GM12878 (cell line): Measurements from ENCODE around the gene RFT1. TPM values are rescaled to one million over a fixed set of nuclear protein-coding genes. Genes with fewer than 3 reads are reported as not detected.

ENCODE experiments used
- ATAC-seq: fragments of 200-7000 bp; cut with Tn5 transposase; 3 replicates; pipeline ENCODE4 v1.9.1; 2020; ENCODE audit warnings: mild to moderate bottlenecking, moderate library complexity
- BruUV-seq: library from RNA; stranded (reverse); fragments of 400-500 nt; replicated peaks from 2 replicates; lab custom pipeline; 2021; lab: Mats Ljungman, UMichigan
- CTCF ChIA-PET: fragments of 300-600 bp; sonication (Branson Sonifier 250); formaldehyde crosslinking; extraction: SDS; loops from one replicate; lab custom pipeline; 2021; ENCODE audit warnings: inconsistent platforms; lab: Yijun Ruan, JAX
- POLR2A ChIA-PET: fragments of 350-600 bp; formaldehyde crosslinking; extraction: SDS; loops from one replicate; lab custom pipeline; 2021; ENCODE audit warnings: inconsistent platforms; lab: Charles Lee
- RAD21 ChIA-PET: fragments of 300-600 bp; sonication (Branson Sonifier 250); formaldehyde crosslinking; loops from one replicate; lab custom pipeline; 2023; ENCODE audit warnings: antibody characterized with exemption; ENCODE audit not compliant: unreplicated experiment; lab: Charles Lee
- SMC1A ChIA-PET: fragments of 300-600 bp; sonication (Branson Sonifier 250); formaldehyde crosslinking; loops from one replicate; lab custom pipeline; 2023; ENCODE audit not compliant: unreplicated experiment, uncharacterized antibody; lab: Charles Lee
- DNase-seq: peaks from one replicate; pipeline ENCODE4 v3.0.0-alpha.2; 2011; ENCODE audit warnings: low read depth, low spot score
- FAIRE-seq: peaks from 3 replicates; lab custom pipeline; 2011; peaks lifted over from hg19 to GRCh38; lab: Jason Lieb, UNC
- H2AFZ ChIP-seq: 2 replicates; pipeline ENCODE4 v1.6.0; 2011; ENCODE audit warnings: low read depth, low read length, control low read depth; ENCODE audit not compliant: control insufficient read depth
- H3K27ac ChIP-seq: 2 replicates; pipeline ENCODE4 v1.5.1; 2011; ENCODE audit warnings: control low read depth; ENCODE audit not compliant: control insufficient read depth, insufficient read depth
- H3K27me3 ChIP-seq, 2 experiments: replicated peaks in 1 of 2; 2 replicates each; pipeline versions ENCODE4 v1.6.0 to v1.6.1; 2011; ENCODE audit warnings: low read length in 1 of 2; ENCODE audit not compliant: control insufficient read depth in 2 of 2, insufficient read depth in 2 of 2
- H3K36me3 ChIP-seq, 2 experiments: 2 replicates each; pipeline ENCODE4 v1.5.1; 2011; ENCODE audit warnings: low read length in 1 of 2; ENCODE audit not compliant: control insufficient read depth in 2 of 2, insufficient read depth in 2 of 2
- H3K4me1 ChIP-seq: 2 replicates; pipeline ENCODE4 v1.6.1; 2011; ENCODE audit warnings: mild to moderate bottlenecking, low read length, moderate library complexity, mixed read lengths; ENCODE audit not compliant: control insufficient read depth, insufficient read depth
- H3K4me2 ChIP-seq: 2 replicates; pipeline ENCODE4 v1.6.0; 2011; ENCODE audit warnings: control low read depth; ENCODE audit not compliant: control insufficient read depth, insufficient read depth
- H3K4me3 ChIP-seq: fragments of 200-600 bp; sonication (generic); 2 replicates; pipeline ENCODE4 v1.5.1; 2016
- H3K79me2 ChIP-seq: 2 replicates; pipeline ENCODE4 v1.6.0; 2011; ENCODE audit warnings: low read length; ENCODE audit not compliant: control insufficient read depth, insufficient read depth
- H3K9ac ChIP-seq: 2 replicates; pipeline ENCODE4 v1.8.0; 2011; ENCODE audit warnings: low read length, control low read depth, mixed read lengths; ENCODE audit not compliant: control insufficient read depth, insufficient read depth
- H3K9me3 ChIP-seq: replicated peaks from 3 replicates; pipeline ENCODE4 v1.5.1; 2011; ENCODE audit warnings: mild to moderate bottlenecking, low read length; ENCODE audit not compliant: control insufficient read depth, insufficient read depth
- H4K20me1 ChIP-seq: 2 replicates; pipeline ENCODE4 v1.6.0; 2011; ENCODE audit not compliant: control insufficient read depth, insufficient read depth
- CTCF ChIP-seq, 3 experiments: IDR thresholded peaks in 2 of 3; conservative IDR thresholded peaks in 1 of 3; 2 replicates each; pipeline ENCODE4 v1.5.1; 2011; ENCODE audit warnings: low read depth in 3 of 3, low read length in 3 of 3, mild to moderate bottlenecking in 3 of 3, control low read depth in 2 of 3, moderate library complexity in 2 of 3, inconsistent platforms in 1 of 3, mixed read lengths in 1 of 3; ENCODE audit not compliant: control insufficient read depth in 2 of 3, insufficient read depth in 1 of 3; ENCODE audit errors: extremely low read depth in 1 of 3
- DPF2 ChIP-seq: fragments of 450-650 bp; IDR thresholded peaks from 2 replicates; pipeline ENCODE4 v1.6.1; 2017; ENCODE audit warnings: mild to moderate bottlenecking
- HCFC1 ChIP-seq: fragments of 150-350 bp; IDR thresholded peaks from 2 replicates; pipeline ENCODE4 v1.6.1; 2014; ENCODE audit warnings: low read length
- HDAC2 ChIP-seq: fragments of 200-600 bp; sonication (generic); IDR thresholded peaks from 2 replicates; pipeline ENCODE4 v1.6.1; 2017
- JUND ChIP-seq: IDR thresholded peaks from 2 replicates; pipeline ENCODE4 v1.6.1; 2012; ENCODE audit warnings: low read depth, mild to moderate bottlenecking, low read length, improper control_type of control experiment, moderate library complexity
- SMARCA5 ChIP-seq: fragments of 450-650 bp; IDR thresholded peaks from 2 replicates; pipeline ENCODE4 v1.6.1; 2017; ENCODE audit warnings: mild to moderate bottlenecking
- ZNF274 ChIP-seq: IDR thresholded peaks from one replicate; pipeline ENCODE4 v1.8.0; 2011; ENCODE audit not compliant: insufficient read length, insufficient read depth
- WGBS: methylation state at CpG from one replicate; pipeline ENCODE4 v1.1.6; 2016; ENCODE audit warnings: low lambda C conversion rate; ENCODE audit not compliant: insufficient replicate concordance, insufficient coverage; ENCODE audit errors: missing lambda C conversion rate; 5-methylcytosine and 5-hydroxymethylcytosine counted together
- in situ Hi-C: fragments of 300-500 bp; cut with MboI; formaldehyde crosslinking; loops from 9 replicates; pipeline ENCODE4 v1.14.3; 2018; ENCODE audit warnings: mixed read lengths
- intact Hi-C: fragments of 100-400 bp; cut with micrococcal nuclease; formaldehyde crosslinking; loops from one replicate; pipeline ENCODE4 v1.14.2; 2022; ENCODE audit not compliant: unreplicated experiment
- polyA plus RNA-seq, 11 experiments: library from polyadenylated mRNA; depleted of rRNA in 4 of 11; unstranded in 6 of 11; stranded (reverse) in 5 of 11; fragments of >200 nt; fragmentation: Nextera tagmentation in 4 of 11; fragmentation: Illumina TruSeq in 1 of 11; extraction: Ambion mirVana in 4 of 11; extraction: Trizol in 1 of 11; gene quantifications; 1 replicate in 1 of 11; 2 replicates in 10 of 11; pipeline versions ENCODE4 v1.2.1 to v1.2.3, GENCODE V29; 2011 to 2016; ENCODE audit warnings: inconsistent platforms in 2 of 11, missing spikeins in 2 of 11, low read depth in 1 of 11
- total RNA-seq, 4 experiments: library from RNA; depleted of rRNA in 3 of 4; stranded (reverse); fragments of >200 nt in 3 of 4; fragmentation: Illumina TruSeq in 1 of 4; extraction: Trizol in 1 of 4; gene quantifications; 2 replicates each; pipeline versions ENCODE4 v1.2.1 to v1.2.3, GENCODE V29; 2013 to 2021

Gene RFT1
- total and polyA plus RNA-seq, 10 of the 15 experiments (the other 5 are each of a cell fraction or from before 2014, with no cell fraction given) = 16.6 to 75.1 (median 34.5) TPM

- H3K79me2 ChIP-seq = peaks cover 43% of the 10 kb centered on the region
- no peak overlapping the region for H2AFZ ChIP-seq
- ChIA-PET POLR2A (interaction anchor here (0.5 kb wide), 1 partner anchor 16 kb away, joined by 7 read pairs; no protein-coding TSS in a partner anchor), CTCF (no interaction called here), SMC1A (no interaction called here), RAD21 (no interaction called here)
- H3K27me3 ChIP-seq = no peaks in the 10 kb centered on the region
- ATAC-seq = no peak
- 76% methylated on average over 5 of the region's 5 CpGs for WGBS
- in situ Hi-C loops (no loop called here), intact Hi-C loops (no loop called here)
- DNase-seq = no peak
- H4K20me1 ChIP-seq = no peaks in the 10 kb centered on the region
- no peak overlapping the region for H3K27ac ChIP-seq
- no peak for FAIRE-seq
- 0 out of 2 replicates have a peak overlapping the region, but pooled peaks have one; percentile 3 for H3K4me2 ChIP-seq
- peaks cover 39% of the 10 kb centered on the region for H3K4me1 ChIP-seq
- TF ChIP-seq ZNF274 (no peak), HCFC1 (no peak), JUND (no peak), CTCF (IDR thresholded peaks at IDR 0.05 in 2 of 3, conservative IDR thresholded peaks at IDR 0.05 in 1 of 3; ENCODE audit: control insufficient read depth in 2 of 3, extremely low read depth in 1 of 3, insufficient read depth in 1 of 3, low read depth in 3 of 3, low read length in 3 of 3) (no peak), HDAC2 (no peak), DPF2 (no peak), SMARCA5 (no peak)
- H3K4me3 ChIP-seq = no peak overlapping the region
- BruUV-seq = no TSS peak
- no peaks in the 10 kb centered on the region for H3K36me3 ChIP-seq
- no peaks in the 10 kb centered on the region for H3K9me3 ChIP-seq
- no peak overlapping the region for H3K9ac ChIP-seq
These were observed 91.4 kb downstream of the RFT1 start for GRCh38 chr3:53038679-53039375.

Other genes starting within 250 kb of the RFT1 start
- gene STIMATE, start 232.9 kb downstream of the RFT1 start, total RNA-seq (2014; rRNA removed) = 10.9 and 11.1 TPM in 2 replicates
- 9.3 and 9.4 TPM in 2 replicates for gene STIMATE, start 232.9 kb downstream of the RFT1 start, total RNA-seq (2014; rRNA removed; fragmentation: Illumina TruSeq; extraction: Trizol)
- 19.1 and 20.9 TPM in 2 replicates for gene STIMATE, start 232.9 kb downstream of the RFT1 start, total RNA-seq (2021)
- gene STIMATE, start 232.9 kb downstream of the RFT1 start, polyA plus RNA-seq (2011; rRNA removed) = 7.3 and 11.7 TPM in 2 replicates
- gene STIMATE, start 232.9 kb downstream of the RFT1 start, polyA plus RNA-seq (2014; fragmentation: Illumina TruSeq; extraction: Trizol) = 17.4 and 22.4 TPM in 2 replicates
- under 1 TPM; 0.24 to 0.68 TPM for gene STIMATE, start 232.9 kb downstream of the RFT1 start, polyA plus RNA-seq (2014; fragmentation: Nextera tagmentation; extraction: Ambion mirVana)
- 21.8 and 24.1 TPM in 2 replicates for gene STIMATE, start 232.9 kb downstream of the RFT1 start, polyA plus RNA-seq (2014; rRNA removed)
- gene STIMATE, start 232.9 kb downstream of the RFT1 start, polyA plus RNA-seq (2016; fragmentation: Nextera tagmentation; extraction: Ambion mirVana) = 10 to 100 TPM; 20.7 to 21.1 TPM
- 14.1 and 19.5 TPM in 2 replicates for gene SFMBT1, start 84.4 kb downstream of the RFT1 start, total RNA-seq (2014; rRNA removed)
- gene SFMBT1, start 84.4 kb downstream of the RFT1 start, total RNA-seq (2014; rRNA removed; fragmentation: Illumina TruSeq; extraction: Trizol) = 10.3 and 12.1 TPM in 2 replicates
- gene SFMBT1, start 84.4 kb downstream of the RFT1 start, total RNA-seq (2021) = 17.8 and 18.6 TPM in 2 replicates
- 9.2 and 9.8 TPM in 2 replicates for gene SFMBT1, start 84.4 kb downstream of the RFT1 start, polyA plus RNA-seq (2011; rRNA removed)
- gene SFMBT1, start 84.4 kb downstream of the RFT1 start, polyA plus RNA-seq (2014; fragmentation: Illumina TruSeq; extraction: Trizol) = 11.1 and 12.1 TPM in 2 replicates
- gene SFMBT1, start 84.4 kb downstream of the RFT1 start, polyA plus RNA-seq (2014; fragmentation: Nextera tagmentation; extraction: Ambion mirVana) = 1 to 10 TPM; 3.2 to 4.3 TPM
- 9.6 and 11.2 TPM in 2 replicates for gene SFMBT1, start 84.4 kb downstream of the RFT1 start, polyA plus RNA-seq (2014; rRNA removed)
- gene SFMBT1, start 84.4 kb downstream of the RFT1 start, polyA plus RNA-seq (2016; fragmentation: Nextera tagmentation; extraction: Ambion mirVana) = 10 to 100 TPM; 10.8 to 12.9 TPM
- gene PRKCD, start 30.8 kb upstream of the RFT1 start, total RNA-seq (2014; rRNA removed) = 12.5 and 17.3 TPM in 2 replicates
- 28.0 TPM in 2 replicates for gene PRKCD, start 30.8 kb upstream of the RFT1 start, total RNA-seq (2014; rRNA removed; fragmentation: Illumina TruSeq; extraction: Trizol)
- gene PRKCD, start 30.8 kb upstream of the RFT1 start, total RNA-seq (2021) = 78.3 and 81.7 TPM in 2 replicates
- gene PRKCD, start 30.8 kb upstream of the RFT1 start, polyA plus RNA-seq (2011; rRNA removed) = 69.0 and 114 TPM in 2 replicates
- gene PRKCD, start 30.8 kb upstream of the RFT1 start, polyA plus RNA-seq (2014; fragmentation: Illumina TruSeq; extraction: Trizol) = 79.1 and 90.0 TPM in 2 replicates
- gene PRKCD, start 30.8 kb upstream of the RFT1 start, polyA plus RNA-seq (2014; fragmentation: Nextera tagmentation; extraction: Ambion mirVana) = 10 to 100 TPM; 13.2 to 22.1 TPM
- 85.7 and 90.7 TPM in 2 replicates for gene PRKCD, start 30.8 kb upstream of the RFT1 start, polyA plus RNA-seq (2014; rRNA removed)
- gene PRKCD, start 30.8 kb upstream of the RFT1 start, polyA plus RNA-seq (2016; fragmentation: Nextera tagmentation; extraction: Ambion mirVana) = 10 to 100 TPM; 10.0 to 56.8 TPM
- 331 and 385 TPM in 2 replicates for gene TKT, start 125.6 kb upstream of the RFT1 start, total RNA-seq (2014; rRNA removed)
- gene TKT, start 125.6 kb upstream of the RFT1 start, total RNA-seq (2014; rRNA removed; fragmentation: Illumina TruSeq; extraction: Trizol) = 128 and 136 TPM in 2 replicates
- 331 and 349 TPM in 2 replicates for gene TKT, start 125.6 kb upstream of the RFT1 start, total RNA-seq (2021)
- gene TKT, start 125.6 kb upstream of the RFT1 start, polyA plus RNA-seq (2011; rRNA removed) = 37.2 and 113 TPM in 2 replicates
- 49.7 and 140 TPM in 2 replicates for gene TKT, start 125.6 kb upstream of the RFT1 start, polyA plus RNA-seq (2014; fragmentation: Illumina TruSeq; extraction: Trizol)
- gene TKT, start 125.6 kb upstream of the RFT1 start, polyA plus RNA-seq (2014; fragmentation: Nextera tagmentation; extraction: Ambion mirVana) = 10 to 100 TPM; 56.4 to 98.3 TPM
- 238 and 298 TPM in 2 replicates for gene TKT, start 125.6 kb upstream of the RFT1 start, polyA plus RNA-seq (2014; rRNA removed)
- gene TKT, start 125.6 kb upstream of the RFT1 start, polyA plus RNA-seq (2016; fragmentation: Nextera tagmentation; extraction: Ambion mirVana) = 100 to 1,000 TPM; 147 to 156 TPM
- gene DCP1A, start 217.1 kb upstream of the RFT1 start, total RNA-seq (2014; rRNA removed) = 12.5 and 12.7 TPM in 2 replicates
- 12.3 and 14.5 TPM in 2 replicates for gene DCP1A, start 217.1 kb upstream of the RFT1 start, total RNA-seq (2014; rRNA removed; fragmentation: Illumina TruSeq; extraction: Trizol)
- 15.2 and 18.9 TPM in 2 replicates for gene DCP1A, start 217.1 kb upstream of the RFT1 start, total RNA-seq (2021)
- gene DCP1A, start 217.1 kb upstream of the RFT1 start, polyA plus RNA-seq (2011; rRNA removed) = 28.1 and 31.9 TPM in 2 replicates
- 15.9 and 16.1 TPM in 2 replicates for gene DCP1A, start 217.1 kb upstream of the RFT1 start, polyA plus RNA-seq (2014; fragmentation: Illumina TruSeq; extraction: Trizol)
- 10 to 100 TPM; 16.6 to 25.8 TPM for gene DCP1A, start 217.1 kb upstream of the RFT1 start, polyA plus RNA-seq (2014; fragmentation: Nextera tagmentation; extraction: Ambion mirVana)
- 11.1 and 13.6 TPM in 2 replicates for gene DCP1A, start 217.1 kb upstream of the RFT1 start, polyA plus RNA-seq (2014; rRNA removed)
- gene DCP1A, start 217.1 kb upstream of the RFT1 start, polyA plus RNA-seq (2016; fragmentation: Nextera tagmentation; extraction: Ambion mirVana) = 10 to 100 TPM; 33.1 to 34.6 TPM